Stomach (tissue), 4 donors: ENCODE results near the gene PLD3.

Experiments
- EP300 ChIP-seq: sonication (generic); formaldehyde crosslinking; IDR thresholded peaks from one replicate; pipeline ENCODE4 v1.6.1; 2017; ENCODE audit warnings: antibody characterized with exemption
- POLR2A ChIP-seq, 4 donors: fragments of 450-650 bp; IDR thresholded peaks; one replicate each; pipeline ENCODE4 v1.6.1; 2016; ENCODE audit warnings: antibody characterized with exemption in 4 of 4, control low read depth in 2 of 4, mild to moderate bottlenecking in 1 of 4, moderate library complexity in 1 of 4
- POLR2AphosphoS5 ChIP-seq, 3 donors: sonication (generic); formaldehyde crosslinking; IDR thresholded peaks; one replicate each; pipeline ENCODE4 v1.6.1; 2016; ENCODE audit warnings: antibody characterized with exemption in 3 of 3
- TF ChIP-seq, protein P1 (sequence below), 7 experiments: fragments of 450-650 bp in 4 of 7; fragments of 200-600 bp in 3 of 7; sonication (generic) in 3 of 7; IDR thresholded peaks; one replicate each; pipeline ENCODE4 v1.5.1; 2016 to 2019; ENCODE audit warnings: antibody characterized with exemption in 7 of 7, control low read depth in 2 of 7, mild to moderate bottlenecking in 1 of 7

GRCh38 chr19:40315812-40316470 is 32.6 kb upstream of the PLD3 start:
- TF ChIP-seq, protein P1, sequence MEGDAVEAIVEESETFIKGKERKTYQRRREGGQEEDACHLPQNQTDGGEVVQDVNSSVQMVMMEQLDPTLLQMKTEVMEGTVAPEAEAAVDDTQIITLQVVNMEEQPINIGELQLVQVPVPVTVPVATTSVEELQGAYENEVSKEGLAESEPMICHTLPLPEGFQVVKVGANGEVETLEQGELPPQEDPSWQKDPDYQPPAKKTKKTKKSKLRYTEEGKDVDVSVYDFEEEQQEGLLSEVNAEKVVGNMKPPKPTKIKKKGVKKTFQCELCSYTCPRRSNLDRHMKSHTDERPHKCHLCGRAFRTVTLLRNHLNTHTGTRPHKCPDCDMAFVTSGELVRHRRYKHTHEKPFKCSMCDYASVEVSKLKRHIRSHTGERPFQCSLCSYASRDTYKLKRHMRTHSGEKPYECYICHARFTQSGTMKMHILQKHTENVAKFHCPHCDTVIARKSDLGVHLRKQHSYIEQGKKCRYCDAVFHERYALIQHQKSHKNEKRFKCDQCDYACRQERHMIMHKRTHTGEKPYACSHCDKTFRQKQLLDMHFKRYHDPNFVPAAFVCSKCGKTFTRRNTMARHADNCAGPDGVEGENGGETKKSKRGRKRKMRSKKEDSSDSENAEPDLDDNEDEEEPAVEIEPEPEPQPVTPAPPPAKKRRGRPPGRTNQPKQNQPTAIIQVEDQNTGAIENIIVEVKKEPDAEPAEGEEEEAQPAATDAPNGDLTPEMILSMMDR (IDR thresholded peaks at IDR 0.05), result no peak
- no peak for TF ChIP-seq POLR2AphosphoS5 (IDR thresholded peaks at IDR 0.05)
- TF ChIP-seq POLR2A (IDR thresholded peaks at IDR 0.05), result no peak
- no peak for TF ChIP-seq EP300
